Gastroesophageal sphincter (tissue), 4 donors: ENCODE data around the gene TGFBI. TPM values are rescaled to one million over a fixed set of nuclear protein-coding genes. Genes with fewer than 3 reads are reported as not detected.
A peak's percentile ranks its signal among the peaks of the same experiment; 100 is the strongest.

ENCODE experiments used
- ATAC-seq: fragments of 150-250 bp; one replicate; pipeline ENCODE4 v1.9.1; 2016; ENCODE audit warnings: mild to moderate bottlenecking, moderate library complexity
- H3K27ac ChIP-seq, 4 donors: fragments of 200-600 bp; sonication (generic) in 3 of 4; 1 replicate in 3 of 4; 2 replicates in 1 of 4; pipeline ENCODE4 v1.5.1; 2016 to 2019
- H3K27me3 ChIP-seq: fragments of 200-600 bp; sonication (generic); one replicate; pipeline ENCODE4 v1.5.1; 2019
- H3K36me3 ChIP-seq, 2 donors: fragments of 200-600 bp; sonication (generic); one replicate each; pipeline ENCODE4 v1.5.1; 2019; ENCODE audit warnings: control low read depth in 1 of 2
- H3K4me1 ChIP-seq, 3 donors: fragments of 200-600 bp; sonication (generic); 1 replicate in 2 of 3; 2 replicates in 1 of 3; pipeline ENCODE4 v1.5.1; 2016 to 2019; ENCODE audit warnings: control low read depth in 2 of 3
- H3K4me3 ChIP-seq, 2 donors: fragments of 200-600 bp; sonication (generic); one replicate each; pipeline ENCODE4 v1.5.1; 2019; ENCODE audit warnings: mild to moderate bottlenecking in 1 of 2, moderate library complexity in 1 of 2
- H3K9me3 ChIP-seq, 3 donors: fragments of 200-600 bp; sonication (generic); one replicate each; pipeline ENCODE4 v1.5.1; 2017 to 2019; ENCODE audit warnings: control low read depth in 2 of 3
- EP300 ChIP-seq: sonication (generic); formaldehyde crosslinking; IDR thresholded peaks from one replicate; pipeline ENCODE4 v1.6.1; 2017; ENCODE audit warnings: antibody characterized with exemption, mild to moderate bottlenecking
- POLR2A ChIP-seq, 2 donors: fragments of 450-650 bp; IDR thresholded peaks; one replicate each; pipeline ENCODE4 v1.6.1; 2017; ENCODE audit warnings: antibody characterized with exemption in 2 of 2, mild to moderate bottlenecking in 2 of 2, moderate library complexity in 1 of 2
- POLR2AphosphoS5 ChIP-seq: sonication (generic); formaldehyde crosslinking; IDR thresholded peaks from one replicate; pipeline ENCODE4 v1.6.1; 2017; ENCODE audit warnings: antibody characterized with exemption
- WGBS, 2 donors: methylation state at CpG; one replicate each; pipeline ENCODE4 v1.1.5; 2018; ENCODE audit warnings: low coverage in 1 of 2; 5-methylcytosine and 5-hydroxymethylcytosine counted together
- total RNA-seq, 4 donors: library from RNA; depleted of rRNA; stranded (reverse); fragments of >200 nt; gene quantifications; one replicate each; pipeline ENCODE4 v1.1.0, GENCODE V29; 2016
- TF ChIP-seq, protein P1 (sequence below), 4 experiments: fragments of 200-600 bp in 2 of 4; fragments of 450-650 bp in 2 of 4; sonication (generic) in 1 of 4; IDR thresholded peaks; one replicate each; pipeline ENCODE4 v1.5.1; 2017 to 2019; ENCODE audit warnings: antibody characterized with exemption in 4 of 4, mild to moderate bottlenecking in 2 of 4, moderate library complexity in 2 of 4

TGFBI gene
- total RNA-seq, 4 donors from 2014 or later = 29.0 to 159 (median 112) TPM

DNA sequence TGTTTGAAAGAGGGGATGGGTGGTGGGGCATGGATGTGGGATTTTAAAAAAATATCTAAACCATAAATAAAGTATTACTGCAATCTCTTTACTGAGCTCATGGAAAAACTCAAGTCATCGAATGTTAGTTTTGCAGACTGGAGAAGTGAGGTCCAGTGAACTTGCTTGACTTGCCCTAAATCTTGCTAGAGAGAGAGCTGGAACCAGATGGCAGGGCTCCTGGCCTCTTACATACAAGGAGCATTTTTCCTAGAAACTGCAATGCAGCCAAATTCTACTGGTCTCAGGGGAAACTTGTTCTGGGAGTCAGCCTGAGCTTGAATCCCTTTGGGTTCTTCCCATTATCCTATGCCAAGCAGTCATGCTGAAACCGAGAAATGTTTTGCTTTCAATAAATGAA lies 2.9 kb upstream of the TGFBI start:
- TF ChIP-seq, protein P1, sequence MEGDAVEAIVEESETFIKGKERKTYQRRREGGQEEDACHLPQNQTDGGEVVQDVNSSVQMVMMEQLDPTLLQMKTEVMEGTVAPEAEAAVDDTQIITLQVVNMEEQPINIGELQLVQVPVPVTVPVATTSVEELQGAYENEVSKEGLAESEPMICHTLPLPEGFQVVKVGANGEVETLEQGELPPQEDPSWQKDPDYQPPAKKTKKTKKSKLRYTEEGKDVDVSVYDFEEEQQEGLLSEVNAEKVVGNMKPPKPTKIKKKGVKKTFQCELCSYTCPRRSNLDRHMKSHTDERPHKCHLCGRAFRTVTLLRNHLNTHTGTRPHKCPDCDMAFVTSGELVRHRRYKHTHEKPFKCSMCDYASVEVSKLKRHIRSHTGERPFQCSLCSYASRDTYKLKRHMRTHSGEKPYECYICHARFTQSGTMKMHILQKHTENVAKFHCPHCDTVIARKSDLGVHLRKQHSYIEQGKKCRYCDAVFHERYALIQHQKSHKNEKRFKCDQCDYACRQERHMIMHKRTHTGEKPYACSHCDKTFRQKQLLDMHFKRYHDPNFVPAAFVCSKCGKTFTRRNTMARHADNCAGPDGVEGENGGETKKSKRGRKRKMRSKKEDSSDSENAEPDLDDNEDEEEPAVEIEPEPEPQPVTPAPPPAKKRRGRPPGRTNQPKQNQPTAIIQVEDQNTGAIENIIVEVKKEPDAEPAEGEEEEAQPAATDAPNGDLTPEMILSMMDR (IDR thresholded peaks at IDR 0.05) = no peak
- TF ChIP-seq POLR2AphosphoS5 = peak; percentile 48
- TF ChIP-seq POLR2A (IDR thresholded peaks at IDR 0.05) = no peak
- TF ChIP-seq EP300 = no peak
- peaks cover 0 to 83% (median 3%) of the 10 kb centered on the region in 3 donors for H3K4me1 ChIP-seq
- no peak overlapping the region for H3K4me3 ChIP-seq
- no peaks in the 10 kb centered on the region for H3K9me3 ChIP-seq
- H3K36me3 ChIP-seq = no peaks in the 10 kb centered on the region
- WGBS, 2 donors = 23 to 30% methylated on average over 2 of the region's 2 CpGs
- H3K27ac ChIP-seq = peak overlapping the region in 3 of 4 donors; percentile 36 to 69 (median 37)
- no peaks in the 10 kb centered on the region for H3K27me3 ChIP-seq
- no peak for ATAC-seq

- H3K4me3 ChIP-seq = no peak overlapping the region
- no peaks in the 10 kb centered on the region for H3K36me3 ChIP-seq
- no peaks in the 10 kb centered on the region for H3K9me3 ChIP-seq
- H3K27ac ChIP-seq = peak overlapping the region in 1 of 4 donors; percentile 69
- H3K27me3 ChIP-seq = no peaks in the 10 kb centered on the region
- TF ChIP-seq POLR2A (IDR thresholded peaks at IDR 0.05) (no peak), POLR2AphosphoS5 (no peak), EP300 (no peak)
- TF ChIP-seq, protein P1 (IDR thresholded peaks at IDR 0.05) = no peak
- 91 to 100% methylated on average over 3 of the region's 3 CpGs for WGBS, 2 donors
- ATAC-seq = no peak
- H3K4me1 ChIP-seq = peaks cover 0 to 84% (median 5%) of the 10 kb centered on the region in 3 donors
These were observed 2.2 kb upstream of the TGFBI start for GRCh38 chr5:136026636-136027035.

- Histone ChIP-seq H3K36me3 (no peaks in the 10 kb centered on the region), H3K27me3 (no peaks in the 10 kb centered on the region), H3K4me3 (no peak overlapping the region), H3K27ac (no peak overlapping the region), H3K4me1 (peaks cover 0 to 91% (median 12%) of the 10 kb centered on the region in 3 donors), H3K9me3 (no peaks in the 10 kb centered on the region)
- WGBS, 2 donors = 79 to 86% methylated on average over 2 to 4 of the region's 4 CpGs
- no peak for ATAC-seq
- TF ChIP-seq, protein P1 (IDR thresholded peaks at IDR 0.05) = no peak
- TF ChIP-seq EP300 = no peak
- TF ChIP-seq POLR2A (IDR thresholded peaks at IDR 0.05) = no peak
- no peak for TF ChIP-seq POLR2AphosphoS5
These were observed 1.5 kb upstream of the TGFBI start for GRCh38 chr5:136027311-136027710.

GRCh38 chr5:136028090-136028489 lies 698 bp upstream of the TGFBI start:
- ATAC-seq = no peak
- no peaks in the 10 kb centered on the region for H3K36me3 ChIP-seq
- no peaks in the 10 kb centered on the region for H3K9me3 ChIP-seq
- no peaks in the 10 kb centered on the region for H3K27me3 ChIP-seq
- no peak overlapping the region for H3K4me3 ChIP-seq
- 31% methylated on average over 3 of the region's 3 CpGs; no CpG with 5 or more reads in 1 of the 2 donors for WGBS, 2 donors
- H3K4me1 ChIP-seq = peaks cover 0 to 98% (median 15%) of the 10 kb centered on the region in 3 donors
- TF ChIP-seq POLR2A (IDR thresholded peaks at IDR 0.05) (no peak), POLR2AphosphoS5 (no peak), EP300 (no peak)
- TF ChIP-seq, protein P1 (IDR thresholded peaks at IDR 0.05) = no peak
- H3K27ac ChIP-seq = peak overlapping the region in 1 of 4 donors; percentile 83

- H3K4me1 ChIP-seq = peaks cover 0 to 78% (median 15%) of the 10 kb centered on the region in 3 donors
- no peak for ATAC-seq
- WGBS, 2 donors = no CpG with 5 or more reads among the region's 2 CpGs
- H3K4me3 ChIP-seq = peak overlapping the region in 1 of 2 donors; percentile 60
- peaks cover 0 to 14% of the 10 kb centered on the region in 2 donors for H3K36me3 ChIP-seq
- peak overlapping the region in 2 of 4 donors; percentile 61 to 83 for H3K27ac ChIP-seq
- TF ChIP-seq, protein P1 (IDR thresholded peaks at IDR 0.05) = no peak
- TF ChIP-seq POLR2A (IDR thresholded peaks at IDR 0.05) (no peak), POLR2AphosphoS5 (no peak)
- H3K9me3 ChIP-seq = no peaks in the 10 kb centered on the region
- H3K27me3 ChIP-seq = no peaks in the 10 kb centered on the region
These were observed 1.5 kb downstream of the TGFBI start for GRCh38 chr5:136030252-136030651.
